ENCODE measurements around the gene BRAP. TPM values are rescaled to one million over a fixed set of nuclear protein-coding genes. Genes with fewer than 3 reads are reported as not detected.
"Not testable (repeated sequence)": the region's sequence is repeated elsewhere in the genome, so short reads cannot be mapped to it uniquely, and the experiment has no call there.

BRAP gene
- polyA plus RNA-seq, 1 donor from 2014 or later: 23.4 TPM

DNA sequence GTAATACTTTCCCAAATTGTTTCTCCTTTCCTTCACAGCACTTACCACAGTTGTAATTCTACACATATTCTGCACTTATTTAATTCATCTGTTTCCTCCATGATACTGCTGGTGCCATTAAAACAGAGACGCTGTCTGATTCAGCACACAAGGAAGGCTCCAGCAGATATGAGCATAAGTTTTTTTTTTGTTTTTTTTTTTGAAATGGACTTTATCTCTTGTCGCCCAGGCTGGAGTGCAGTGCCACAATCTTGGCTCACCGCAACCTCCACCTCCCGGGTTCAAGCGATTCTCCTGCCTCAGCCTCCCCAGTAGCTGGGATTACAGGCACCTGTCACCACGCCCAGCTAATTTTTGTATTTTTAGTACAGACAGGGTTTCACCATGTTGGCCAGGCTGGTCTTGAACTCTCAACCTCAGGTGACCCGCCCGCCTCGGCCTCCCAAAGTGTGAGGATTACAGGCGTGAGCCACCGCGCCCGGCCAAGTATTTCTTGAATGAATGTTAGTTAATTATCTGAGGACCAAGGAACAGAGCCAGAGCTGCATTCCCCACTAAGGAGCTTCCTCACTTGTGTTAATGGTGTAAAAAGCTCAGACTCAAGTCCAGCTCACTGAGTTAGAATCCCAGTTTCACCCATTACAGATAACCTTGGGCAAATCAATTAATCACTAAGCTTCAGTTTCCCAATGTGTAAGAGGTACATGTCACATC, 1.1 kb downstream of the BRAP start:
- H3K36me3 ChIP-seq (ENCODE audit: insufficient read depth, low read length); H3F3A ChIP-seq (ENCODE audit: insufficient read depth, low read length, poor library complexity, severe bottlenecking); H3K27me3 ChIP-seq (ENCODE audit: insufficient read depth, low read depth, low read length); H2AFZ ChIP-seq (ENCODE audit: low read depth, low read length); H3K9me2 ChIP-seq (ENCODE audit: insufficient read depth, low read length); H3K27ac ChIP-seq (ENCODE audit: low read length); H3K9me3 ChIP-seq (ENCODE audit: low read length); H4K20me1 ChIP-seq (ENCODE audit: insufficient read depth): not testable (repeated sequence)
- Histone ChIP-seq H3K4me2 (ENCODE audit: low read length) (peak overlapping the region; percentile 92), H3K79me2 (replicated peaks; ENCODE audit: insufficient read depth, low read length) (peaks cover 29% of the 10 kb centered on the region), H3K4me3 (ENCODE audit: low read length) (peak overlapping the region; percentile 71), H3K9ac (ENCODE audit: low read length) (peak overlapping the region; percentile 87)

GRCh38 chr12:111677186-111677585, 8.6 kb downstream of the BRAP start:
- no peaks in the 10 kb centered on the region for H3K9me2 ChIP-seq (ENCODE audit: insufficient read depth, low read length)
- H4K20me1 ChIP-seq (ENCODE audit: insufficient read depth): no peaks in the 10 kb centered on the region
- TF ChIP-seq MXI1 (conservative IDR thresholded peaks at IDR 0.05; ENCODE audit: poor library complexity, severe bottlenecking) (no peak), EP300 (conservative IDR thresholded peaks at IDR 0.05; ENCODE audit: poor library complexity, severe bottlenecking) (no peak), TAF1 (IDR thresholded peaks at IDR 0.05; ENCODE audit: low read depth) (no peak), EZH2 (IDR thresholded peaks at IDR 0.05; ENCODE audit: borderline replicate concordance, insufficient read depth, low read length, poor library complexity, severe bottlenecking) (no peak), RAD21 (conservative IDR thresholded peaks at IDR 0.05) (no peak), POLR2AphosphoS5 (IDR thresholded peaks at IDR 0.05) (no peak), SMC3 (conservative IDR thresholded peaks at IDR 0.05; ENCODE audit: poor library complexity) (no peak), REST (IDR thresholded peaks at IDR 0.05; ENCODE audit: borderline replicate concordance) (no peak)
- TF ChIP-seq, protein P1, sequence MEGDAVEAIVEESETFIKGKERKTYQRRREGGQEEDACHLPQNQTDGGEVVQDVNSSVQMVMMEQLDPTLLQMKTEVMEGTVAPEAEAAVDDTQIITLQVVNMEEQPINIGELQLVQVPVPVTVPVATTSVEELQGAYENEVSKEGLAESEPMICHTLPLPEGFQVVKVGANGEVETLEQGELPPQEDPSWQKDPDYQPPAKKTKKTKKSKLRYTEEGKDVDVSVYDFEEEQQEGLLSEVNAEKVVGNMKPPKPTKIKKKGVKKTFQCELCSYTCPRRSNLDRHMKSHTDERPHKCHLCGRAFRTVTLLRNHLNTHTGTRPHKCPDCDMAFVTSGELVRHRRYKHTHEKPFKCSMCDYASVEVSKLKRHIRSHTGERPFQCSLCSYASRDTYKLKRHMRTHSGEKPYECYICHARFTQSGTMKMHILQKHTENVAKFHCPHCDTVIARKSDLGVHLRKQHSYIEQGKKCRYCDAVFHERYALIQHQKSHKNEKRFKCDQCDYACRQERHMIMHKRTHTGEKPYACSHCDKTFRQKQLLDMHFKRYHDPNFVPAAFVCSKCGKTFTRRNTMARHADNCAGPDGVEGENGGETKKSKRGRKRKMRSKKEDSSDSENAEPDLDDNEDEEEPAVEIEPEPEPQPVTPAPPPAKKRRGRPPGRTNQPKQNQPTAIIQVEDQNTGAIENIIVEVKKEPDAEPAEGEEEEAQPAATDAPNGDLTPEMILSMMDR (IDR thresholded peaks at IDR 0.05; ENCODE audit: poor library complexity, severe bottlenecking): no peak
- H3K4me3 ChIP-seq (ENCODE audit: low read length): no peak overlapping the region
- H3K9me3 ChIP-seq (ENCODE audit: low read length): no peaks in the 10 kb centered on the region
- no peak overlapping the region for H3K9ac ChIP-seq (ENCODE audit: low read length)
- H3K79me2 ChIP-seq (replicated peaks; ENCODE audit: insufficient read depth, low read length): no peaks in the 10 kb centered on the region
- H3K4me2 ChIP-seq (ENCODE audit: low read length): no peak overlapping the region
- no peak overlapping the region for H3K27ac ChIP-seq (ENCODE audit: low read length)
- H3K36me3 ChIP-seq (ENCODE audit: insufficient read depth, low read length): peaks cover 4% of the 10 kb centered on the region
- H3K27me3 ChIP-seq (ENCODE audit: insufficient read depth, low read depth, low read length): no peaks in the 10 kb centered on the region
- no peak overlapping the region for H2AFZ ChIP-seq (ENCODE audit: low read depth, low read length)
- no peaks in the 10 kb centered on the region for H3F3A ChIP-seq (ENCODE audit: insufficient read depth, low read length, poor library complexity, severe bottlenecking)

All from neural cell (in vitro differentiated cells).